ENCODE results near the gene APBB2. TPM values are rescaled to one million over a fixed set of nuclear protein-coding genes. Genes with fewer than 3 reads are reported as not detected.
A peak's percentile ranks its signal among the peaks of the same experiment; 100 is the strongest.

The APBB2 gene
- total and polyA plus RNA-seq, 2 of the 4 experiments (the other 2 are of a cell fraction), result 47.9 to 75.5 TPM

DNA sequence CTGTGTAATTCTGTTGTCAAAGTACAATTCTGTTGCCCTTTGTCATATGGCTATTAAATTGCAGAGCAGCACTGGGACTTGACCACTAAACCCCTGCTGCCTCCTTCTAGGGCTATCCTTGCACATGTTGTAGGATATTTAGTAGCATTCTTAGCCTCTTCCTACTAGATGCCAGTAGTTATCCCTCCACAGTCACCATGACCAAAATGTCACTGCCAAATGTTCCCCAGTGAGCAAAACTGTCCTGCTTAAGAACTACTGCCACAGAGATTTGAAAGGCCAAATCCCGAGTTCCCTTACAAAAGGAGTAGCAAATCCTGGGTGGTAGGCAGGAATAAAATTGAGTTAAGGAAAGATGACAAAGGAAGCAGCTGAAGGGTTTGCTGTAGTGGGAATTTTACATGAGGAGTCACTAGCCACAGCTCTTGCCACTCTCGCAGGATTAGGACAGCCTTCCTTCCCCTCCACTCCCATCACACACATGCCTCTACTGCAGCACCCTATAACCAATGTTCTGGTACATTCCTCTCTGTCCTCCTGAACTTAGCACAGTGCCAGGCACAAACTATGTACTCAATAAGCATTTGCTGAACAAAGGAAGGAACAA, 8.4 kb downstream of the APBB2 start:
- Histone ChIP-seq H2BK5ac (ENCODE audit: low read depth, low read length, poor library complexity, severe bottlenecking) (peak overlapping the region; percentile 39), H2AK9ac (replicated peaks; ENCODE audit: low read depth, low read length, poor library complexity) (peak overlapping the region; percentile 58), H3K9me3 (ENCODE audit: control insufficient read depth, insufficient read depth, low read length) (0 out of 2 replicates have a peak, but pooled peaks cover 3% of the 10 kb centered on the region), H4K8ac (ENCODE audit: low read depth in 2 of 2, low read length in 2 of 2) (peak overlapping the region in 1 of 2 experiments; percentile 31; a peak in 2 of 4 replicates), H2AFZ (replicated peaks; ENCODE audit: low read length, poor library complexity) (no peak overlapping the region), H3K9me1 (ENCODE audit: insufficient read depth, low read length) (peaks cover 26% of the 10 kb centered on the region), H3K4ac (ENCODE audit: low read depth, low read length) (peak overlapping the region; percentile 64), H3K14ac (replicated peaks; ENCODE audit: low read depth, low read length) (peak overlapping the region; percentile 63), H3K27me3 (ENCODE audit: control insufficient read depth, insufficient read depth, low read length) (no peaks in the 10 kb centered on the region), H3K27ac (ENCODE audit: insufficient read depth, low read length) (no peak overlapping the region), H2BK20ac (ENCODE audit: low read depth, low read length) (peak overlapping the region; percentile 17; the same call in 1 of the 2 replicates), H4K91ac (ENCODE audit: insufficient read depth, low read depth, low read length) (peak overlapping the region; percentile 34), H3K56ac (ENCODE audit: extremely low read depth, insufficient read depth, low read length) (no peak overlapping the region), H3K79me1 (ENCODE audit: low read depth in 1 of 2, low read length in 2 of 2) (peaks cover 41 to 76% of the 10 kb centered on the region in 2 experiments), H2AK5ac (ENCODE audit: low read depth, low read length) (peak overlapping the region; percentile 75; the same call in 1 of the 2 replicates), H2BK120ac (ENCODE audit: low read depth, low read length) (peak overlapping the region; percentile 10), H4K20me1 (ENCODE audit: insufficient read depth, low read length) (peaks cover 7% of the 10 kb centered on the region; the same call in 1 of the 2 replicates), H3K36me3 (ENCODE audit: control insufficient read depth, insufficient read depth, low read length) (no peaks in the 10 kb centered on the region), H3K9ac (ENCODE audit: low read depth, low read length) (no peak overlapping the region), H3K4me1 (ENCODE audit: control insufficient read depth, insufficient read depth, low read length) (peaks cover 28% of the 10 kb centered on the region), H3K4me2 (ENCODE audit: low read depth, low read length) (no peak overlapping the region), H2BK15ac (ENCODE audit: low read depth, low read length) (peak overlapping the region; percentile 80; the same call in 2 of the 3 replicates), H3K18ac (ENCODE audit: low read depth, low read length) (peak overlapping the region; percentile 34; the same call in 1 of the 2 replicates), H4K5ac (ENCODE audit: low read depth, low read length) (peak overlapping the region; percentile 60), H3K4me3 (ENCODE audit: insufficient read depth, low read depth, low read length) (no peak overlapping the region), H3K23ac (ENCODE audit: low read depth, low read length) (peak overlapping the region; percentile 61)
- no TSS peak for BruUV-seq (replicated peaks)
- intact Hi-C loops (cut with micrococcal nuclease) (no loop called here), in situ Hi-C loops (cut with MboI; ENCODE audit: low sequenced_read_pairs) (no loop called here), dilution Hi-C loops (cut with HindIII; ENCODE audit: low sequenced_read_pairs, unreplicated experiment) (no loop called here)
- no CpG with 5 or more reads among the region's 2 CpGs for WGBS, 2 experiments (ENCODE audit: extremely low coverage in 2 of 2, insufficient read length in 1 of 2)
- TF ChIP-seq NFE2L2 (IDR thresholded peaks at IDR 0.05; ENCODE audit: low read depth, low read length) (no peak), RCOR1 (IDR thresholded peaks at IDR 0.05; ENCODE audit: insufficient replicate concordance, low read length) (no peak), RAD21 (IDR thresholded peaks at IDR 0.05; ENCODE audit: low read length) (no peak), MAZ (IDR thresholded peaks at IDR 0.05; ENCODE audit: borderline replicate concordance, low read depth, low read length) (no peak)
- TF ChIP-seq, protein P1, sequence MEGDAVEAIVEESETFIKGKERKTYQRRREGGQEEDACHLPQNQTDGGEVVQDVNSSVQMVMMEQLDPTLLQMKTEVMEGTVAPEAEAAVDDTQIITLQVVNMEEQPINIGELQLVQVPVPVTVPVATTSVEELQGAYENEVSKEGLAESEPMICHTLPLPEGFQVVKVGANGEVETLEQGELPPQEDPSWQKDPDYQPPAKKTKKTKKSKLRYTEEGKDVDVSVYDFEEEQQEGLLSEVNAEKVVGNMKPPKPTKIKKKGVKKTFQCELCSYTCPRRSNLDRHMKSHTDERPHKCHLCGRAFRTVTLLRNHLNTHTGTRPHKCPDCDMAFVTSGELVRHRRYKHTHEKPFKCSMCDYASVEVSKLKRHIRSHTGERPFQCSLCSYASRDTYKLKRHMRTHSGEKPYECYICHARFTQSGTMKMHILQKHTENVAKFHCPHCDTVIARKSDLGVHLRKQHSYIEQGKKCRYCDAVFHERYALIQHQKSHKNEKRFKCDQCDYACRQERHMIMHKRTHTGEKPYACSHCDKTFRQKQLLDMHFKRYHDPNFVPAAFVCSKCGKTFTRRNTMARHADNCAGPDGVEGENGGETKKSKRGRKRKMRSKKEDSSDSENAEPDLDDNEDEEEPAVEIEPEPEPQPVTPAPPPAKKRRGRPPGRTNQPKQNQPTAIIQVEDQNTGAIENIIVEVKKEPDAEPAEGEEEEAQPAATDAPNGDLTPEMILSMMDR (conservative IDR thresholded peaks at IDR 0.05; ENCODE audit: low read depth, low read length), result no peak
- ChIA-PET CTCF (no interaction called here), POLR2A (ENCODE audit: unreplicated experiment) (no interaction called here)
- ATAC-seq (ENCODE audit: low read depth) (no peak), DNase-seq (peak; percentile 29)

All from IMR-90 (cell line).